Muscle layer of duodenum (tissue), 2 donors: Measurements from ENCODE around the gene AFM.

Experiments
- H3K27ac ChIP-seq: one replicate; pipeline ENCODE4 v1.7.0; 2013; ENCODE audit warnings: mild to moderate bottlenecking, low read length
- H3K27me3 ChIP-seq: one replicate; pipeline ENCODE4 v1.7.0; 2013; ENCODE audit warnings: low read depth, mild to moderate bottlenecking, control low read depth, low read length
- H3K36me3 ChIP-seq, 2 donors: one replicate each; pipeline ENCODE4 v1.7.0; 2013; ENCODE audit warnings: low read length in 2 of 2, control low read depth in 1 of 2, mild to moderate bottlenecking in 1 of 2; ENCODE audit not compliant: insufficient read depth in 2 of 2, control insufficient read depth in 1 of 2
- H3K4me1 ChIP-seq, 2 donors: one replicate each; pipeline ENCODE4 v1.7.0; 2013; ENCODE audit warnings: low read length in 2 of 2, mild to moderate bottlenecking in 2 of 2, control low read depth in 1 of 2, moderate library complexity in 1 of 2; ENCODE audit not compliant: insufficient read depth in 2 of 2, control insufficient read depth in 1 of 2
- H3K4me3 ChIP-seq, 2 donors: one replicate each; pipeline ENCODE4 v1.7.0; 2013; ENCODE audit warnings: low read length in 2 of 2, low read depth in 1 of 2, mild to moderate bottlenecking in 1 of 2
- H3K9me3 ChIP-seq, 2 donors: one replicate each; pipeline ENCODE4 v1.7.0; 2013; ENCODE audit warnings: low read length in 2 of 2, control low read depth in 1 of 2, mild to moderate bottlenecking in 1 of 2; ENCODE audit not compliant: control insufficient read depth in 1 of 2
- donor health status: healthy.

The AFM gene

DNA sequence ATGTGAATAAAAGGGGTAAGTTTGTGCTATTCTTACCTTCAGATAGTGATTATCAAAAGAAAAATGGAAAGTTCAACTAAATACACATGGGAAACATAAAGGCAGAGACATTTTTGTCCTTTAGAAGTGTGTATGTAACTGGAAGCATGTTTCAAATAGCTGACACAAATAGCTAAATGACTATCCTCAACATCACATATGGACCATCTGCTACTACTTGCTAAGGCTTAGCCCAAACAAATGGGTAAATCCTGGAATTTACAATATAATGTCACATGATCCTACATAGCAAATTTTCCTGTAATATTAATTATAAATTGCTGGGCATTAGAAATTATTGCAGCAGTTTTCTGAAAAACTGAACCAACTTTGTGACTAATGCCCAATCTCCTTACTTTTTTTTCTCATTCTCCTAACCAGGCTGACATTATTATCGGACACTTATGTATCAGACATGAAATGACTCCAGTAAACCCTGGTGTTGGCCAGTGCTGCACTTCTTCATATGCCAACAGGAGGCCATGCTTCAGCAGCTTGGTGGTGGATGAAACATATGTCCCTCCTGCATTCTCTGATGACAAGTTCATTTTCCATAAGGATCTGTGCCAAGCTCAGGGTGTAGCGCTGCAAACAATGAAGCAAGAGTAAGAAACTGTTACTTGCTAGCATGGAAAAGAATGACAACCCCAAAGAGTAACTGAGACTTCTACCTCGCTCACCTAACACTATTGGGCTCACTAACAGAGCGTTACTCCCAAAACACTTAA lies 29.4 kb upstream of the AFM start:
- H3K9me3 ChIP-seq, result no peaks in the 10 kb centered on the region
- H3K27ac ChIP-seq, result no peak overlapping the region
- no peak overlapping the region for H3K4me3 ChIP-seq
- no peaks in the 10 kb centered on the region for H3K36me3 ChIP-seq
- H3K27me3 ChIP-seq, result no peaks in the 10 kb centered on the region
- H3K4me1 ChIP-seq, result no peaks in the 10 kb centered on the region

- H3K27ac ChIP-seq, result no peak overlapping the region
- H3K36me3 ChIP-seq, result no peaks in the 10 kb centered on the region
- H3K4me1 ChIP-seq, result no peaks in the 10 kb centered on the region
- H3K4me3 ChIP-seq, result no peak overlapping the region
- H3K9me3 ChIP-seq, result no peaks in the 10 kb centered on the region
- H3K27me3 ChIP-seq, result no peaks in the 10 kb centered on the region
Measured at GRCh38 chr4:73452953-73453700, 28.4 kb upstream of the AFM start.

- no peaks in the 10 kb centered on the region for H3K27me3 ChIP-seq
- H3K36me3 ChIP-seq, result no peaks in the 10 kb centered on the region
- H3K9me3 ChIP-seq, result no peaks in the 10 kb centered on the region
- H3K4me3 ChIP-seq, result no peak overlapping the region
- H3K27ac ChIP-seq, result no peak overlapping the region
- H3K4me1 ChIP-seq, result no peaks in the 10 kb centered on the region
Measured at GRCh38 chr4:73453701-73454005, 27.9 kb upstream of the AFM start.

- H3K27me3 ChIP-seq, result no peaks in the 10 kb centered on the region
- no peak overlapping the region for H3K4me3 ChIP-seq
- no peaks in the 10 kb centered on the region for H3K4me1 ChIP-seq
- no peaks in the 10 kb centered on the region for H3K36me3 ChIP-seq
- H3K9me3 ChIP-seq, result no peaks in the 10 kb centered on the region
- no peak overlapping the region for H3K27ac ChIP-seq
Measured at GRCh38 chr4:73454920-73455319, 26.6 kb upstream of the AFM start.

DNA sequence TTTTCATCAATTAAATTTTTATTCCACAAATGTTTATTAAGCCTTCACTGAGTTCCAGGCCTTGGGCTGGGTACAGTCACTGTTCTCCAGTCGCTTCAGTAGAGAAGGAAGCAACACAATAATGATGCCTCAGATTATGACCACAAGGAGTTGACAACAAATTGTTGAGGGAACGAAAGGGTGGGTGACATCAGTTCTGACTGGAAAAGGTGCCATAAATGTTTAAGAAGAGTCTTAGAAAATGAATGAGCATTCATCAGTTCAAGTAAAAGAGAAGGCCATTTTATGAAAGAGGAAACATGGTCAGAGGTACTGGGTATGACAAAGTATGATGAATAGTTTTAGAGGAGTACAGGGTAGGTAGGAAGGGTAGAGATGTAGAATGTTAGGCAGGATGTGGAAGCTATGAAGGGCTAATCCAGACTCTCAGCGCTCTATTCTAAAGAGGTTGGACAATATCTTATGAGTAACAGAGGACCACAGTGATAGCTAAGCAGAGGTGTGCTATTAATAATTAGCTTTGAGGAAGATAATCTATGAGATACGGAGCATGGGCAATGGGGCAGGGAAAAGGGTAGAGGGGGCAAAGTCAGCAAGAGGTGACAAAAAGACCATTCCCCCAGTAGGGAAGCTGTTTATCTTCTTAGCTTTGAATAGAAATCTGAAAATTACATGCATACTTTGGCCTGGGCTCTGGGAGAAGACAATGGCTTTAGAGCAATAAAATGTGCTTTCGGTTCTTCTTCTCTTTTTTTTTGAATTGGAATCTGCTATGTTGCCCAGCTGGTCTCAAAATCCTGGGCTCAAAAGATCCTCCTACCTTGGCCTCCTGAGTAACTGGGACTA lies 25.1 kb upstream of the AFM start:
- Histone ChIP-seq H3K9me3 (no peaks in the 10 kb centered on the region), H3K4me1 (no peaks in the 10 kb centered on the region), H3K4me3 (no peak overlapping the region), H3K27me3 (no peaks in the 10 kb centered on the region), H3K27ac (no peak overlapping the region), H3K36me3 (no peaks in the 10 kb centered on the region)

- Histone ChIP-seq H3K27ac (no peak overlapping the region), H3K36me3 (no peaks in the 10 kb centered on the region), H3K9me3 (no peaks in the 10 kb centered on the region)
Measured at GRCh38 chr4:73458184-73459047, 23.1 kb upstream of the AFM start.

GRCh38 chr4:73459048-73459421 lies 22.5 kb upstream of the AFM start:
- Histone ChIP-seq H3K27me3 (no peaks in the 10 kb centered on the region), H3K27ac (no peak overlapping the region), H3K36me3 (no peaks in the 10 kb centered on the region), H3K9me3 (no peaks in the 10 kb centered on the region), H3K4me1 (no peaks in the 10 kb centered on the region), H3K4me3 (no peak overlapping the region)

More at GRCh38 chr4:73458184-73459047, 23.1 kb upstream of the AFM start:
- Histone ChIP-seq H3K4me1 (no peaks in the 10 kb centered on the region), H3K27me3 (no peaks in the 10 kb centered on the region), H3K4me3 (no peak overlapping the region)

GRCh38 chr4:73460913-73461522 lies 20.5 kb upstream of the AFM start:
- Histone ChIP-seq H3K4me1 (no peaks in the 10 kb centered on the region), H3K4me3 (no peak overlapping the region), H3K27me3 (no peaks in the 10 kb centered on the region), H3K27ac (no peak overlapping the region), H3K9me3 (no peaks in the 10 kb centered on the region), H3K36me3 (no peaks in the 10 kb centered on the region)

DNA sequence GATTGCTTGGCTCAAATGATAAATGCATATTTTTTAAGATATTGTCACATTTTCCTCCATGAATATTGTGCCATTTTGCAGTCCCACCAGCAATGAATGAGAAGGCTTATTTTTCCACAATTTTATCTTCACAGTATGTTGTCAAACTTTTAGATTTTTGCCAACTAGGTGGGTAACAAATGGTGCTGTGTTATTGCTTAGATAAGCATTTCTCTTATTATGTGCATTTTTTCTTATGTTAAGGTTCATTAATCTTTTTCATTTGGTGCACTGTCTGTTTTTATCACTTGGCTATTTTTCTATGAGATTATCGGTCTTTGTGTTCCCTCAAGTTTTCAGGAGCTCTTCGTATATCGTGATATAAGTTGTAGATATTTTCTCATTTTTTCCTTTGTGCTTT lies 13.4 kb upstream of the AFM start:
- Histone ChIP-seq H3K4me3 (no peak overlapping the region), H3K36me3 (no peaks in the 10 kb centered on the region), H3K9me3 (no peaks in the 10 kb centered on the region), H3K27ac (no peak overlapping the region), H3K27me3 (no peaks in the 10 kb centered on the region), H3K4me1 (no peaks in the 10 kb centered on the region)

DNA sequence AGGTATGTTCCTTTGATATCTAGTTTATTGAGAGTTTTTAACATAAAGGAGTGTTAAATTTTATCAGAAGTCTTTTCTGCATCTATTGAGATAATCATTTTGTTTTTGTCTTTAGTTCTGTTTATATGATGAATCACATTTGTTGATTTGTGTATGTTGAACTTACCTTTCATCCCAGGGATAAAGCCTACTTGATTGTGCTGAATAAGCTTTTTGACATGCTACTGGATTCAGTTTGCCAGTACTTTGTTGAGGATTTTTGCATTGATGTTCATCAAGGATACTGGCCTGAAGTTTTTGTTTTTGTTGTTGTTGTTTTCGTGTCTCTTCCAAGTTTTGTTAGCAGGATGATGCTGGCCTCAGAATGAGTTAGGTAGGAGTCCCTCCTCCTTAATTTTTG lies 10.8 kb upstream of the AFM start:
- Histone ChIP-seq H3K9me3 (peaks cover 0 to 6% of the 10 kb centered on the region in 2 donors), H3K36me3 (no peaks in the 10 kb centered on the region), H3K27ac (no peak overlapping the region), H3K4me3 (no peak overlapping the region), H3K4me1 (no peaks in the 10 kb centered on the region), H3K27me3 (no peaks in the 10 kb centered on the region)
